Upper lobe of left lung (tissue), 6 donors: ENCODE measurements around the gene POLG2. TPM values are rescaled to one million over a fixed set of nuclear protein-coding genes. Genes with fewer than 3 reads are reported as not detected.
A peak's percentile ranks its signal among the peaks of the same experiment; 100 is the strongest.

ENCODE experiments used
- ATAC-seq, 2 donors: fragments of 200-7000 bp; cut with Tn5 transposase; one replicate each; pipeline ENCODE4 v1.9.1; 2022; ENCODE audit warnings: mild to moderate bottlenecking in 2 of 2, moderate library complexity in 2 of 2; ENCODE audit not compliant: low FRiP score in 2 of 2
- DNase-seq, 2 donors: peaks; one replicate each; pipeline ENCODE4 v3.0.0-alpha.2; 2019 to 2020
- H3K27ac ChIP-seq, 4 donors: fragments of 200-600 bp; sonication (generic); one replicate each; pipeline ENCODE4 v1.5.1; 2016 to 2019
- H3K27me3 ChIP-seq, 4 donors: fragments of 200-600 bp; sonication (generic); one replicate each; pipeline ENCODE4 v1.5.1; 2017 to 2019
- H3K36me3 ChIP-seq, 4 donors: fragments of 200-600 bp; sonication (generic); one replicate each; pipeline ENCODE4 v1.5.1; 2016 to 2019
- H3K4me1 ChIP-seq, 4 donors: fragments of 200-600 bp; sonication (generic); one replicate each; pipeline ENCODE4 v1.5.1; 2018 to 2019
- H3K4me3 ChIP-seq, 4 donors: fragments of 200-600 bp; sonication (generic); one replicate each; pipeline ENCODE4 v1.5.1; 2017 to 2019; ENCODE audit warnings: mild to moderate bottlenecking in 2 of 4, moderate library complexity in 1 of 4
- H3K9me3 ChIP-seq, 4 donors: fragments of 200-600 bp; sonication (generic); one replicate each; pipeline ENCODE4 v1.5.1; 2018 to 2019
- CTCF ChIP-seq, 6 experiments: fragments of 450-650 bp in 4 of 6; fragments of 200-600 bp in 2 of 6; sonication (generic) in 2 of 6; IDR thresholded peaks; one replicate each; pipeline ENCODE4 v1.5.1; 2016 to 2019; ENCODE audit warnings: antibody characterized with exemption in 6 of 6
- EP300 ChIP-seq, 4 donors: sonication (generic); formaldehyde crosslinking; IDR thresholded peaks; one replicate each; pipeline ENCODE4 v1.5.1; 2017; ENCODE audit warnings: antibody characterized with exemption in 4 of 4, control low read depth in 2 of 4
- POLR2A ChIP-seq, 4 donors: fragments of 450-650 bp; IDR thresholded peaks; one replicate each; pipeline ENCODE4 v1.5.1; 2016 to 2017; ENCODE audit warnings: antibody characterized with exemption in 4 of 4, mild to moderate bottlenecking in 2 of 4
- POLR2AphosphoS5 ChIP-seq, 2 donors: sonication (generic); formaldehyde crosslinking; IDR thresholded peaks; one replicate each; pipeline ENCODE4 v1.5.1; 2017; ENCODE audit warnings: antibody characterized with exemption in 2 of 2
- WGBS, 2 donors: methylation state at CpG; one replicate each; pipeline ENCODE4 v1.1.5; 2017 to 2018; 5-methylcytosine and 5-hydroxymethylcytosine counted together
- total RNA-seq, 6 donors: library from RNA; depleted of rRNA in 4 of 6; stranded (reverse); fragments of >200 nt in 4 of 6; gene quantifications; one replicate each; pipeline versions ENCODE4 v1.1.0 to v1.2.1, GENCODE V29; 2016 to 2021
- donor health status: DM: no; HTN: no; CAD: no; lungs with moderate emphysema.
- donor health status: DM: no; HTN: yes; CAD: no; lungs with severe emphysema.

Gene POLG2
- total RNA-seq, 6 donors from 2014 or later = 4.1 to 25.2 (median 12.6) TPM

GRCh38 chr17:64500862-64501765 is 4.3 kb upstream of the POLG2 start:
- peaks cover 55 to 78% (median 67%) of the 10 kb centered on the region in 4 donors for H3K36me3 ChIP-seq
- WGBS, 2 donors = 85 to 86% methylated on average over 11 of the region's 11 CpGs
- no peak for ATAC-seq
- no peaks in the 10 kb centered on the region for H3K9me3 ChIP-seq
- H3K4me3 ChIP-seq = no peak overlapping the region
- H3K4me1 ChIP-seq = peaks cover 46 to 71% (median 58%) of the 10 kb centered on the region in 4 donors
- no peak for DNase-seq
- H3K27me3 ChIP-seq = no peaks in the 10 kb centered on the region
- H3K27ac ChIP-seq = no peak overlapping the region
- TF ChIP-seq POLR2AphosphoS5 (IDR thresholded peaks at IDR 0.05) (no peak), CTCF (IDR thresholded peaks at IDR 0.05) (no peak), POLR2A (IDR thresholded peaks at IDR 0.05) (peak in 1 of 4 donors; percentile 3), EP300 (IDR thresholded peaks at IDR 0.05) (no peak)

DNA sequence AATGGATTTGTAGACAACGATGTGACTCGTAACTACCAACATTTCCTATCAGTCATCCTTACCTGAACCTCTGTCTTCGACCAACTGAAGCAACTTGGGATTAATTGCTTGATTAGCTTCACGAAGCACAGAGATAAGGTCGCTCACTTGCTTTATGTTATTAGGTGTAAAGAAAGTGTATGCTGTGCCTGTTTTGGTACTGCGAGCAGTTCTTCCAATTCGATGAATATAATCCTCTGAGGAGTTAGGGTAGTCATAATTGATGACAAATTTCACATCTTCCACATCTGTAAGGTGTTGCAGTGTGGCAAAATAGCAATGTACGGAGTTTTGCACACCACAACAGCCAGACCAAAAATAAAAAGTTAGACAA is 3.6 kb upstream of the POLG2 start:
- H3K4me3 ChIP-seq = no peak overlapping the region
- 92 to 95% methylated on average over 8 of the region's 8 CpGs for WGBS, 2 donors
- no peak for DNase-seq
- no peaks in the 10 kb centered on the region for H3K9me3 ChIP-seq
- peaks cover 52 to 77% (median 65%) of the 10 kb centered on the region in 4 donors for H3K4me1 ChIP-seq
- H3K27me3 ChIP-seq = no peaks in the 10 kb centered on the region
- no peak for TF ChIP-seq EP300 (IDR thresholded peaks at IDR 0.05)
- no peak for TF ChIP-seq POLR2AphosphoS5 (IDR thresholded peaks at IDR 0.05)
- TF ChIP-seq POLR2A (IDR thresholded peaks at IDR 0.05) = no peak
- no peak for TF ChIP-seq CTCF (IDR thresholded peaks at IDR 0.05)
- H3K36me3 ChIP-seq = peaks cover 55 to 78% (median 67%) of the 10 kb centered on the region in 4 donors
- no peak overlapping the region for H3K27ac ChIP-seq
- ATAC-seq = no peak

DNA sequence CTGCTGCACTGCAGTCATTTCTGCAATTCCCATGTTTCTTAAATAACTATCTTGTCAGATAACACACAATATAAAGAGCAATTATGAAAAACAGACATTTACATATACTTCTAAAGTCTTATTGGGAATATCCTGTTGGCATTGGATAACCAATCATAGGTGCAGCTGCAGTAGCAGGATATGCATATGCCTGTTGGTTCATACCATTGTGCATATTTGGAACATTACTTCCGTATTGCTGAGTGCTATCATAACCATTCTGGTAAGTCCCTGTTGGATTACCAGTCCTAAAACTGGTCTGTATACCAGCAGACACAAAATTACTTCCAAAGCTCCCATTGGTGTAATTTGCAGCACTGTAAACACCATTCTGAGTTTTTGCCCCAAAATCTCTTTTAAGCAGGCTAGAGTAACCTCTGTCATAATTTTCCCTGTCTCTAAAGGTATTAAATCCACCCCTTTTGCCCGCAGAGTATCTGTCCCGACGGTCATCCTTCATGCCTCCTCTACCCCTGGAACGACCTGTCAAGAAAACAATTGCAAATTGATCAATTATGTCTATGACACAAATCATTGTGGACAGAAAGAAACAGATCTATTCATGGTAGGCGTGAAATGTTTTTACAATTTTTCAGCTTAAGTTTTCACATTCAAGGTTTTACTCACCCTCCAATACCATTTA is 3.1 kb upstream of the POLG2 start:
- no peak for ATAC-seq
- H3K4me3 ChIP-seq = no peak overlapping the region
- DNase-seq = no peak
- no peak overlapping the region for H3K27ac ChIP-seq
- TF ChIP-seq POLR2A (IDR thresholded peaks at IDR 0.05) (no peak), POLR2AphosphoS5 (IDR thresholded peaks at IDR 0.05) (no peak), EP300 (IDR thresholded peaks at IDR 0.05) (no peak), CTCF (IDR thresholded peaks at IDR 0.05) (no peak)
- WGBS, 2 donors = 88 to 90% methylated on average over 6 of the region's 6 CpGs
- H3K27me3 ChIP-seq = no peaks in the 10 kb centered on the region
- no peaks in the 10 kb centered on the region for H3K9me3 ChIP-seq
- H3K36me3 ChIP-seq = peaks cover 55 to 77% (median 67%) of the 10 kb centered on the region in 4 donors
- peaks cover 57 to 83% (median 70%) of the 10 kb centered on the region in 4 donors for H3K4me1 ChIP-seq

DNA sequence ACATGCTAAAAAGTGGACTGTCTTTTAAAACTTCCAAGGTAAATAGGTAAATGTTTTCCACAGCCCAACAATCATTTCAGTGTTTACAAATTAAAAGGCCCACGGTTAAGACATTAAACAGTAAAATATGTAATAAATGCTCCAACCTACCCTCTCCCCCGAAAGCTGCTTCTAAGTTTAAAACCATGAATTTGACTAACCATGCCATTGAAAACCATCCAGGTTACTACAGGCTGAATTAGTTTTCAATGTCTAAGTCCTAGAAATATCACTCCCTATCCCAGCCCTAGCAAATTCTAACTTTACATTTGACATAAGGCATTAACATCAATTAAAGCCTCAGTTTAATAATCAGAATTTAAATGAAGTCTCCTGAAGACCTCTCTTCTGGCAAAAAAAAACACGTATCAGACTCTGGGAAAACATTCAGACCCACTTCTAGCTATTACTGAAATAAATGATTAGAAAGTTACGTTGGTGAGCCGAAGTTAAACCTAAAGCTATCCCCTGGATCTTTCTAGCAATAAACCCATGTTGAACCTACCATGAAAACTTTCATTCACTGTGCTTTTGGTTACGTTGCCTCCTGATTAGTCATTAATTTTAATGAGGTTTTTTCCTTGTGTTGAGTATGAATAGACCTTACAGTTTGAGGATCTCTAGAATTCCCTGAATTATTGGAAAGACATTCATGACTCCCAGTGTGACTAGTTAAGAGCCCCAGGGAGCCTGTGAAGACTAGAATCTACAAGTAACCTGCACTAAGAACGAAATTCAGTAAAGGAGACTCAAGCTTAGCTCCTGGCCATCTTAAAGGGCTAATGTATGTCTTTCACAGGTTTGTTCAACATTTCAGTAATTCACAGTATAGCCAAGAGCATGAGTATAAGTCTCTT is 1.7 kb upstream of the POLG2 start:
- 76 to 78% methylated on average over 7 of the region's 7 CpGs for WGBS, 2 donors
- peaks cover 52 to 81% (median 67%) of the 10 kb centered on the region in 4 donors for H3K4me1 ChIP-seq
- H3K4me3 ChIP-seq = peak overlapping the region in 1 of 4 donors; percentile 61
- H3K27ac ChIP-seq = peak overlapping the region in 1 of 4 donors; percentile 80
- H3K9me3 ChIP-seq = no peaks in the 10 kb centered on the region
- no peak for ATAC-seq
- TF ChIP-seq POLR2A (IDR thresholded peaks at IDR 0.05) (no peak), POLR2AphosphoS5 (IDR thresholded peaks at IDR 0.05) (no peak), CTCF (IDR thresholded peaks at IDR 0.05) (no peak), EP300 (IDR thresholded peaks at IDR 0.05) (no peak)
- peaks cover 45 to 63% (median 56%) of the 10 kb centered on the region in 4 donors for H3K36me3 ChIP-seq
- H3K27me3 ChIP-seq = no peaks in the 10 kb centered on the region
- DNase-seq = no peak
